ENCODE results near the gene CCDC9B.

CCDC9B gene

GRCh38 chr15:40345867-40346578 is 5.3 kb upstream of the CCDC9B start:
- Histone ChIP-seq H3K36me3 (ENCODE audit: control insufficient read depth, insufficient read depth, low read length) (no peaks in the 10 kb centered on the region), H3K9ac (no peak overlapping the region), H3K4me3 (ENCODE audit: low read depth, low read length) (no peak overlapping the region), H3K27me3 (ENCODE audit: control insufficient read depth, insufficient read depth, low read length) (no peaks in the 10 kb centered on the region), H3K4me1 (peaks cover 4% of the 10 kb centered on the region), H3K79me2 (no peaks in the 10 kb centered on the region), H3K27ac (no peak overlapping the region), H3K4me2 (ENCODE audit: low read length) (no peak overlapping the region), H2AFZ (no peak overlapping the region), H3K9me3 (ENCODE audit: control insufficient read depth, low read length) (no peaks in the 10 kb centered on the region)
- no peak for TF ChIP-seq CTCF (IDR thresholded peaks at IDR 0.05)

- no peak overlapping the region for H3K27ac ChIP-seq
- TF ChIP-seq CTCF (IDR thresholded peaks at IDR 0.05) = no peak
- H3K27me3 ChIP-seq (ENCODE audit: control insufficient read depth, insufficient read depth, low read length) = no peaks in the 10 kb centered on the region
- no peak overlapping the region for H3K4me3 ChIP-seq (ENCODE audit: low read depth, low read length)
- no peak overlapping the region for H2AFZ ChIP-seq
- H3K36me3 ChIP-seq (ENCODE audit: control insufficient read depth, insufficient read depth, low read length) = no peaks in the 10 kb centered on the region
- H3K79me2 ChIP-seq = no peaks in the 10 kb centered on the region
- no peaks in the 10 kb centered on the region for H3K9me3 ChIP-seq (ENCODE audit: control insufficient read depth, low read length)
- no peak overlapping the region for H3K4me2 ChIP-seq (ENCODE audit: low read length)
- H3K9ac ChIP-seq = no peak overlapping the region
- H3K4me1 ChIP-seq = peaks cover 5% of the 10 kb centered on the region
Observed at GRCh38 chr15:40345225-40345866, 4.6 kb upstream of the CCDC9B start.

GRCh38 chr15:40344631-40345120 is 3.9 kb upstream of the CCDC9B start:
- Histone ChIP-seq H3K4me3 (ENCODE audit: low read depth, low read length) (no peak overlapping the region), H3K4me1 (peaks cover 8% of the 10 kb centered on the region), H2AFZ (peak overlapping the region; percentile 48), H3K4me2 (ENCODE audit: low read length) (no peak overlapping the region), H3K36me3 (ENCODE audit: control insufficient read depth, insufficient read depth, low read length) (no peaks in the 10 kb centered on the region), H3K79me2 (no peaks in the 10 kb centered on the region), H3K9me3 (ENCODE audit: control insufficient read depth, low read length) (no peaks in the 10 kb centered on the region), H3K27me3 (ENCODE audit: control insufficient read depth, insufficient read depth, low read length) (no peaks in the 10 kb centered on the region), H3K9ac (no peak overlapping the region), H3K27ac (no peak overlapping the region)
- peak; percentile 69 for TF ChIP-seq CTCF (IDR thresholded peaks at IDR 0.05)

GRCh38 chr15:40344217-40344616 is 3.5 kb upstream of the CCDC9B start:
- no peaks in the 10 kb centered on the region for H3K36me3 ChIP-seq (ENCODE audit: control insufficient read depth, insufficient read depth, low read length)
- no peak for TF ChIP-seq CTCF (IDR thresholded peaks at IDR 0.05)
- no peak overlapping the region for H3K4me2 ChIP-seq (ENCODE audit: low read length)
- H2AFZ ChIP-seq = no peak overlapping the region
- H3K9me3 ChIP-seq (ENCODE audit: control insufficient read depth, low read length) = no peaks in the 10 kb centered on the region
- peaks cover 4% of the 10 kb centered on the region for H3K79me2 ChIP-seq
- H3K4me3 ChIP-seq (ENCODE audit: low read depth, low read length) = no peak overlapping the region
- H3K27ac ChIP-seq = no peak overlapping the region
- peaks cover 13% of the 10 kb centered on the region for H3K4me1 ChIP-seq
- H3K9ac ChIP-seq = no peak overlapping the region
- no peaks in the 10 kb centered on the region for H3K27me3 ChIP-seq (ENCODE audit: control insufficient read depth, insufficient read depth, low read length)

Data from parathyroid adenoma (tissue), 2 donors.